Measurements from ENCODE around the gene SLC2A1.

DNA sequence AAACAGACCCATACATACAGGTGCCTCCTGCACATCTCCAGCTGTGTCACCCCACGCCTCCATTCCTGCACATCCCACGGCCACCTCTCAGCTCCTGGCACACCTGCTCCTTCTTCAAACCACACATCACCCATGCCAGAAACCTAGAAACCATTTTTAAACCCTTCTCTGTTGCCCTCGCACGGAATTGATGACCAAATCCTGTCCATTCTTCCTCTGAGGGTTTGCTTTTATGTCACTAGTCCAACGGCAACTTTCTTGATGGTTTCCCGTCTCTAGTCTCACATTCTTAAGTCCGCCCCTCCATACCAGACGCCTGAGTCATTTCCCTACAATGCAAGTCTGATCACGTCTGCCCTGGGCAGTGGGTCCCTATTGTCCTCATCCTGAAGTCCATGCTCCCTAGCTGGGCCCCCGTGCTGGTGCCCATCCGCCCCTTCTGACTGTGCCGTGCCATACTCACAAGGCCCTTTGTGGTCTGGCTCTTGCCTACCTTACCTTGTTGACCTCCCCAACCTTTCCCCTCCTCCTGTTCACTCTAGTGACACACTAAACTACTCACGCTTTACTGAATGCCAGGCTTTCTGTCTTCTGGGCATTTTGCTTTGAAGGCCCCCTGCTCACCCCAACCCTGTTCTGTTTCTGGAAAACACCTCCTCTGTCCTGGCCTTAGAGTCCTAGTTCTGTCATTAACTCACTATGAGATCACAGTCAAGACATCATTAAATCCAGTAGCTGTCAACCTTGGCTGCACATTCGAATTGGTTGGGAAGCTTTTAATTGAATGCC lies 17.6 kb downstream of the SLC2A1 start:
- TF ChIP-seq, protein P1, sequence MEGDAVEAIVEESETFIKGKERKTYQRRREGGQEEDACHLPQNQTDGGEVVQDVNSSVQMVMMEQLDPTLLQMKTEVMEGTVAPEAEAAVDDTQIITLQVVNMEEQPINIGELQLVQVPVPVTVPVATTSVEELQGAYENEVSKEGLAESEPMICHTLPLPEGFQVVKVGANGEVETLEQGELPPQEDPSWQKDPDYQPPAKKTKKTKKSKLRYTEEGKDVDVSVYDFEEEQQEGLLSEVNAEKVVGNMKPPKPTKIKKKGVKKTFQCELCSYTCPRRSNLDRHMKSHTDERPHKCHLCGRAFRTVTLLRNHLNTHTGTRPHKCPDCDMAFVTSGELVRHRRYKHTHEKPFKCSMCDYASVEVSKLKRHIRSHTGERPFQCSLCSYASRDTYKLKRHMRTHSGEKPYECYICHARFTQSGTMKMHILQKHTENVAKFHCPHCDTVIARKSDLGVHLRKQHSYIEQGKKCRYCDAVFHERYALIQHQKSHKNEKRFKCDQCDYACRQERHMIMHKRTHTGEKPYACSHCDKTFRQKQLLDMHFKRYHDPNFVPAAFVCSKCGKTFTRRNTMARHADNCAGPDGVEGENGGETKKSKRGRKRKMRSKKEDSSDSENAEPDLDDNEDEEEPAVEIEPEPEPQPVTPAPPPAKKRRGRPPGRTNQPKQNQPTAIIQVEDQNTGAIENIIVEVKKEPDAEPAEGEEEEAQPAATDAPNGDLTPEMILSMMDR (IDR thresholded peaks at IDR 0.05) = no peak
- TF ChIP-seq POLR2A (IDR thresholded peaks at IDR 0.05) = no peak
